ENCODE data around the gene G0S2.

Gene G0S2

GRCh38 chr1:209648931-209649776, 26.1 kb upstream of the G0S2 start:
- peak; percentile 92 for DNase-seq (ENCODE audit: low read depth)

- peak; percentile 47 for DNase-seq (ENCODE audit: low read depth)
Measured at GRCh38 chr1:209650454-209650853, 24.8 kb upstream of the G0S2 start.

GRCh38 chr1:209651138-209651587, 24.0 kb upstream of the G0S2 start:
- peak; percentile 74 for DNase-seq (ENCODE audit: low read depth)

- no peak for DNase-seq (ENCODE audit: low read depth)
Measured at GRCh38 chr1:209652121-209652735, 23.0 kb upstream of the G0S2 start, which contains the start of gene LAMB3. Gene LAMB3 (minus strand): TSS chr1:209652425. CDS start chr1:209650944, 1,481 bp downstream.

- peak; percentile 77 for DNase-seq (ENCODE audit: low read depth)
Measured at GRCh38 chr1:209652873-209653401, 22.3 kb upstream of the G0S2 start.

- DNase-seq (ENCODE audit: low read depth): no peak
Measured at GRCh38 chr1:209653915-209654351, 21.3 kb upstream of the G0S2 start.

GRCh38 chr1:209655411-209656231, 19.6 kb upstream of the G0S2 start:
- DNase-seq (ENCODE audit: low read depth): no peak

- DNase-seq (ENCODE audit: low read depth): no peak
Measured at GRCh38 chr1:209657140-209657879, 17.9 kb upstream of the G0S2 start.

- DNase-seq (ENCODE audit: low read depth): no peak
Measured at GRCh38 chr1:209657918-209658317, 17.3 kb upstream of the G0S2 start.

- peak; percentile 66 for DNase-seq (ENCODE audit: low read depth)
Measured at GRCh38 chr1:209659909-209660308, 15.3 kb upstream of the G0S2 start.

- DNase-seq (ENCODE audit: low read depth): peak; percentile 78
Measured at GRCh38 chr1:209661071-209661470, 14.1 kb upstream of the G0S2 start.

GRCh38 chr1:209662879-209663327, 12.3 kb upstream of the G0S2 start:
- DNase-seq (ENCODE audit: low read depth): no peak

GRCh38 chr1:209667103-209667502, 8.1 kb upstream of the G0S2 start:
- peak; percentile 69 for DNase-seq (ENCODE audit: low read depth)

- no peak for DNase-seq (ENCODE audit: low read depth)
Measured at GRCh38 chr1:209667708-209668107, 7.5 kb upstream of the G0S2 start.

GRCh38 chr1:209670441-209671082, 4.7 kb upstream of the G0S2 start:
- no peak for DNase-seq (ENCODE audit: low read depth)

GRCh38 chr1:209672705-209673630, 2.2 kb upstream of the G0S2 start:
- no peak for DNase-seq (ENCODE audit: low read depth)

GRCh38 chr1:209673631-209674417, 1.4 kb upstream of the G0S2 start:
- no peak for DNase-seq (ENCODE audit: low read depth)

GRCh38 chr1:209675565-209676154, 448 bp downstream of the G0S2 start:
- DNase-seq (ENCODE audit: low read depth): no peak
